ENCODE measurements around the gene FRMD7. TPM values are rescaled to one million over a fixed set of nuclear protein-coding genes. Genes with fewer than 3 reads are reported as not detected.
A peak's percentile ranks its signal among the peaks of the same experiment; 100 is the strongest.

Gene FRMD7
- total RNA-seq, 1 experiment from 2014 or later: not detected

GRCh38 chrX:132144061-132144460 is 16.2 kb upstream of the FRMD7 start (continued):
- TF ChIP-seq GABPB1 (CRISPR knock-in tag; IDR thresholded peaks at IDR 0.05) (no peak), FOXP4 (CRISPR knock-in tag; IDR thresholded peaks at IDR 0.05) (no peak), NFYB (CRISPR knock-in tag; conservative IDR thresholded peaks at IDR 0.05; ENCODE audit: low read depth) (no peak)

GRCh38 chrX:132125906-132126305 is 1.9 kb downstream of the FRMD7 start:
- DNase-seq (ENCODE audit: low spot score) (no peak), ATAC-seq (no peak)
- Mint-ChIP-seq H3K27me3 (ENCODE audit: low read depth) (peaks cover 4% of the 10 kb centered on the region), H3K4me1 (peaks cover 4% of the 10 kb centered on the region; the same call in 1 of the 2 replicates), H3K4me3 (no peak overlapping the region), H3K27ac (no peak overlapping the region), H3K36me3 (no peaks in the 10 kb centered on the region), H3K9me3 (no peaks in the 10 kb centered on the region)
- CTCF ChIA-PET: no interaction called here
- TF ChIP-seq FOXJ3 (CRISPR knock-in tag; IDR thresholded peaks at IDR 0.05; ENCODE audit: borderline replicate concordance): no peak
- POLR2A ChIA-PET: no interaction called here

- no peak overlapping the region for H3K4me3 Mint-ChIP-seq
- TF ChIP-seq ARID4B (CRISPR knock-in tag; IDR thresholded peaks at IDR 0.05; ENCODE audit: borderline replicate concordance) (no peak), ZNF263 (CRISPR knock-in tag; IDR thresholded peaks at IDR 0.05; ENCODE audit: low read depth) (no peak), FOXP1 (CRISPR knock-in tag; IDR thresholded peaks at IDR 0.05; ENCODE audit: borderline replicate concordance) (no peak)
- H3K27ac Mint-ChIP-seq: no peak overlapping the region
- H3K27me3 Mint-ChIP-seq (ENCODE audit: low read depth): peaks cover 4% of the 10 kb centered on the region
- H3K4me1 Mint-ChIP-seq: peaks cover 21% of the 10 kb centered on the region
- DNase-seq (ENCODE audit: low spot score) (no peak), ATAC-seq (no peak)
- ChIA-PET POLR2A (no interaction called here), CTCF (no interaction called here)
- H3K9me3 Mint-ChIP-seq: no peaks in the 10 kb centered on the region
- H3K36me3 Mint-ChIP-seq: no peaks in the 10 kb centered on the region
Measured at GRCh38 chrX:132120913-132121312, 6.9 kb downstream of the FRMD7 start.

GRCh38 chrX:132119821-132120515 is 7.9 kb downstream of the FRMD7 start:
- ATAC-seq (peak; percentile 50), DNase-seq (ENCODE audit: low spot score) (no peak)
- peaks cover 21% of the 10 kb centered on the region for H3K4me1 Mint-ChIP-seq
- ChIA-PET POLR2A (no interaction called here), CTCF (interaction anchor here (1.4 kb wide), 1 partner anchor 28 kb away, joined by 5 read pairs; no protein-coding TSS in a partner anchor)
- no peaks in the 10 kb centered on the region for H3K36me3 Mint-ChIP-seq
- H3K4me3 Mint-ChIP-seq: no peak overlapping the region
- peaks cover 4% of the 10 kb centered on the region for H3K27me3 Mint-ChIP-seq (ENCODE audit: low read depth)
- no peak overlapping the region for H3K27ac Mint-ChIP-seq
- no peaks in the 10 kb centered on the region for H3K9me3 Mint-ChIP-seq
- no peak for TF ChIP-seq IRF1 (CRISPR knock-in tag; IDR thresholded peaks at IDR 0.05)
- no peak for TF ChIP-seq CTCF (IDR thresholded peaks at IDR 0.05)
- no peak for TF ChIP-seq CBFB (CRISPR knock-in tag; IDR thresholded peaks at IDR 0.05; ENCODE audit: low read depth)
- TF ChIP-seq CREB1 (CRISPR knock-in tag; IDR thresholded peaks at IDR 0.05): no peak
- no peak for TF ChIP-seq CREM (CRISPR knock-in tag; IDR thresholded peaks at IDR 0.05)
- no peak for TF ChIP-seq E2F5 (CRISPR knock-in tag; IDR thresholded peaks at IDR 0.05)
- TF ChIP-seq ZNF138 (CRISPR knock-in tag; conservative IDR thresholded peaks at IDR 0.05): no peak
- no peak for TF ChIP-seq E2F1 (CRISPR knock-in tag; IDR thresholded peaks at IDR 0.05)
- no peak for TF ChIP-seq RORB (CRISPR knock-in tag; IDR thresholded peaks at IDR 0.05)
- TF ChIP-seq NR3C1 (CRISPR knock-in tag; conservative IDR thresholded peaks at IDR 0.05; ENCODE audit: low read depth): no peak
- no peak for TF ChIP-seq ZNF219 (CRISPR knock-in tag; IDR thresholded peaks at IDR 0.05; ENCODE audit: borderline replicate concordance)
- TF ChIP-seq GABPB1 (CRISPR knock-in tag; IDR thresholded peaks at IDR 0.05): no peak
- no peak for TF ChIP-seq SMAD4 (CRISPR knock-in tag; IDR thresholded peaks at IDR 0.05)

Data from WTC11 (cell line).